Neuron (in vitro differentiated cells): ENCODE data around the gene ADAMTS13.
"Not testable (repeated sequence)": the region's sequence is repeated elsewhere in the genome, so short reads cannot be mapped to it uniquely, and the experiment has no call there.

Experiments used
- H2AFZ ChIP-seq: one replicate; pipeline ENCODE4 v1.6.1; 2013; ENCODE audit warnings: low read depth, mild to moderate bottlenecking, inconsistent platforms, low read length, moderate library complexity
- H3K27me3 ChIP-seq: one replicate; pipeline ENCODE4 v1.6.1; 2013; ENCODE audit warnings: low read length; ENCODE audit not compliant: insufficient read depth
- H3K36me3 ChIP-seq: one replicate; pipeline ENCODE4 v1.6.1; 2013; ENCODE audit warnings: low read length; ENCODE audit not compliant: insufficient read depth
- H3K4me1 ChIP-seq: one replicate; pipeline ENCODE4 v1.6.1; 2013; ENCODE audit warnings: low read length; ENCODE audit not compliant: insufficient read depth
- H3K4me3 ChIP-seq: 2 replicates; pipeline ENCODE4 v1.5.1; 2013; ENCODE audit warnings: mild to moderate bottlenecking, low read length, moderate library complexity
- H3K9me3 ChIP-seq: one replicate; pipeline ENCODE4 v1.6.1; 2013; ENCODE audit warnings: low read length

ADAMTS13 gene

GRCh38 chr9:133384736-133385321, 37.3 kb upstream of the ADAMTS13 start:
- no peaks in the 10 kb centered on the region for H3K36me3 ChIP-seq
- no peaks in the 10 kb centered on the region for H3K4me1 ChIP-seq
- H3K4me3 ChIP-seq, result no peak overlapping the region
- no peaks in the 10 kb centered on the region for H3K27me3 ChIP-seq
- no peak overlapping the region for H2AFZ ChIP-seq
- no peaks in the 10 kb centered on the region for H3K9me3 ChIP-seq

- Histone ChIP-seq H2AFZ (no peak overlapping the region), H3K27me3 (no peaks in the 10 kb centered on the region), H3K4me3 (no peak overlapping the region), H3K9me3 (no peaks in the 10 kb centered on the region), H3K36me3 (no peaks in the 10 kb centered on the region), H3K4me1 (no peaks in the 10 kb centered on the region)
Measured at GRCh38 chr9:133385452-133385851, 36.7 kb upstream of the ADAMTS13 start.

- no peak overlapping the region for H2AFZ ChIP-seq
- no peaks in the 10 kb centered on the region for H3K9me3 ChIP-seq
- no peak overlapping the region for H3K4me3 ChIP-seq
- H3K4me1 ChIP-seq, result no peaks in the 10 kb centered on the region
- no peaks in the 10 kb centered on the region for H3K36me3 ChIP-seq
- no peaks in the 10 kb centered on the region for H3K27me3 ChIP-seq
Measured at GRCh38 chr9:133386338-133386737, 35.8 kb upstream of the ADAMTS13 start.

GRCh38 chr9:133387680-133388079, 34.5 kb upstream of the ADAMTS13 start:
- Histone ChIP-seq H2AFZ (no peak overlapping the region), H3K36me3 (no peaks in the 10 kb centered on the region), H3K27me3 (no peaks in the 10 kb centered on the region), H3K4me1 (no peaks in the 10 kb centered on the region), H3K4me3 (no peak overlapping the region), H3K9me3 (no peaks in the 10 kb centered on the region)

- Histone ChIP-seq H2AFZ (no peak overlapping the region), H3K36me3 (no peaks in the 10 kb centered on the region), H3K4me3 (no peak overlapping the region), H3K4me1 (no peaks in the 10 kb centered on the region), H3K27me3 (no peaks in the 10 kb centered on the region), H3K9me3 (no peaks in the 10 kb centered on the region)
Measured at GRCh38 chr9:133389025-133389557, 33.1 kb upstream of the ADAMTS13 start.

- Histone ChIP-seq H3K4me3 (no peak overlapping the region), H3K27me3 (no peaks in the 10 kb centered on the region), H3K9me3 (no peaks in the 10 kb centered on the region), H2AFZ (no peak overlapping the region), H3K36me3 (no peaks in the 10 kb centered on the region), H3K4me1 (no peaks in the 10 kb centered on the region)
Measured at GRCh38 chr9:133389562-133389961, 32.6 kb upstream of the ADAMTS13 start.

GRCh38 chr9:133390713-133391112, 31.5 kb upstream of the ADAMTS13 start:
- no peak overlapping the region for H3K4me3 ChIP-seq
- H3K27me3 ChIP-seq, result no peaks in the 10 kb centered on the region
- H2AFZ ChIP-seq, result no peak overlapping the region
- H3K9me3 ChIP-seq, result no peaks in the 10 kb centered on the region
- H3K4me1 ChIP-seq, result no peaks in the 10 kb centered on the region
- H3K36me3 ChIP-seq, result no peaks in the 10 kb centered on the region

GRCh38 chr9:133391449-133391848, 30.7 kb upstream of the ADAMTS13 start:
- not testable (repeated sequence) for H3K4me3 ChIP-seq, H3K27me3 ChIP-seq, H3K9me3 ChIP-seq, H3K4me1 ChIP-seq, H3K36me3 ChIP-seq, H2AFZ ChIP-seq

- H3K4me3 ChIP-seq, H2AFZ ChIP-seq, H3K36me3 ChIP-seq, H3K9me3 ChIP-seq, H3K4me1 ChIP-seq, H3K27me3 ChIP-seq: not testable (repeated sequence)
Measured at GRCh38 chr9:133392308-133392707, 29.9 kb upstream of the ADAMTS13 start.

- no peaks in the 10 kb centered on the region for H3K4me1 ChIP-seq
- H3K9me3 ChIP-seq, result no peaks in the 10 kb centered on the region
- H3K4me3 ChIP-seq, result no peak overlapping the region
- H2AFZ ChIP-seq, result no peak overlapping the region
- no peaks in the 10 kb centered on the region for H3K27me3 ChIP-seq
- no peaks in the 10 kb centered on the region for H3K36me3 ChIP-seq
Measured at GRCh38 chr9:133393399-133393798, 28.8 kb upstream of the ADAMTS13 start.

GRCh38 chr9:133394687-133395271, 27.4 kb upstream of the ADAMTS13 start:
- H3K36me3 ChIP-seq, result no peaks in the 10 kb centered on the region
- H3K27me3 ChIP-seq, result no peaks in the 10 kb centered on the region
- H2AFZ ChIP-seq, result no peak overlapping the region
- no peaks in the 10 kb centered on the region for H3K4me1 ChIP-seq
- no peaks in the 10 kb centered on the region for H3K9me3 ChIP-seq
- H3K4me3 ChIP-seq, result no peak overlapping the region

- H3K9me3 ChIP-seq, result no peaks in the 10 kb centered on the region
- no peaks in the 10 kb centered on the region for H3K4me1 ChIP-seq
- H3K4me3 ChIP-seq, result no peak overlapping the region
- H3K36me3 ChIP-seq, result peaks cover 3% of the 10 kb centered on the region
- no peaks in the 10 kb centered on the region for H3K27me3 ChIP-seq
- H2AFZ ChIP-seq, result no peak overlapping the region
Measured at GRCh38 chr9:133396952-133397351, 25.2 kb upstream of the ADAMTS13 start.

GRCh38 chr9:133397370-133397769, 24.8 kb upstream of the ADAMTS13 start:
- no peaks in the 10 kb centered on the region for H3K27me3 ChIP-seq
- no peak overlapping the region for H3K4me3 ChIP-seq
- peaks cover 6% of the 10 kb centered on the region for H3K36me3 ChIP-seq
- no peaks in the 10 kb centered on the region for H3K9me3 ChIP-seq
- H3K4me1 ChIP-seq, result no peaks in the 10 kb centered on the region
- no peak overlapping the region for H2AFZ ChIP-seq

- Histone ChIP-seq H3K4me1 (no peaks in the 10 kb centered on the region), H2AFZ (no peak overlapping the region), H3K36me3 (peaks cover 6% of the 10 kb centered on the region), H3K4me3 (no peak overlapping the region), H3K27me3 (no peaks in the 10 kb centered on the region), H3K9me3 (no peaks in the 10 kb centered on the region)
Measured at GRCh38 chr9:133397895-133398294, 24.3 kb upstream of the ADAMTS13 start.
